Stimulated activated CD4-positive, alpha-beta T cell treated with anti-CD3 and anti-CD28 coated beads, Interleukin-12 subunit alpha, Interleukin-12 subunit beta, amount 100 ng/mL, for 24 hours (primary cell): ENCODE results near the gene EXD3.

Source experiments
- DNase-seq, 2 experiments: peaks; one replicate each; pipeline ENCODE4 v3.0.0-alpha.2; 2020; ENCODE audit warnings: low read depth in 2 of 2

EXD3 gene

DNA sequence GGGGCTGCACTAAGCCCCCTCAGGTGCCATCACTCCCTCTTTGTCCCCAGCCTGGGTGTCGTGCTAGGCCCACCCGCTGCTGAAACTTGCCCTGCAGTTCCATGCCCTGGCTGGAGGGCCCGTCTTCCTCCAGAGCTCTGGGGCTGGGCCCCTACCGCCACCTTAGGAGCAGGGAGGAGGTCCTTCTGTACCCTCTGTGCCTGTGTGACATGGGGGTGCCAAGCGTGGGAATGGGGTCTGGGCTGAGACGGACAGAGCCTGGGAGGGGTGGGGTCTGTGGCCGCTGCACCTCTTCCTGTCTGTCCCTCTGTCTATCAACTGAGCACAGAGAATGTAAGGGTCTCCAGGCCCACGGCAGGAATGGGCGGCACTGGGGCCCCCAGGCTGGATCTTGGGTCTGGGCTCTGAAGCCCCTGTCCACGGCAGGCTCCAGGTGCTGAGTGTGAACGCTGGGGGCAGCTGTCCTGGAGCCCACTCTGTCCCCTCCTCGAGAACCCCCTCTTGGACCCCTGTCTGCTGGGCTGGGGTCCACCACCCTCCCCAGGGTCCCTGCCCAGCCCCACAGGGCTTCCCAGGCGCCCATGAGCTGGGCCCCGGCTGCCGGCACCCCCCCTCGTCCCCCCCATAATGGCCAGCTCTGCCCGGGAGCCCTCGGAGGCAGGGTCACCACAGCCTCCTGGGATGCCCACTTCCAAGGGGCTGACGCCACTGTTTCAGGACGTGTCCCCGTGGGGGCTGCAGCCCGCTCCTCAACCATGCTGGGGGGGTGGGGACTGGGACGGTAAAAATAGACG, 105.0 kb downstream of the EXD3 start:
- DNase-seq, result no peak

GRCh38 chr9:137317021-137317717, 105.8 kb downstream of the EXD3 start:
- no peak for DNase-seq

GRCh38 chr9:137316012-137316981, 106.7 kb downstream of the EXD3 start:
- DNase-seq, result no peak

GRCh38 chr9:137315581-137316011, 107.4 kb downstream of the EXD3 start:
- DNase-seq, result no peak

DNA sequence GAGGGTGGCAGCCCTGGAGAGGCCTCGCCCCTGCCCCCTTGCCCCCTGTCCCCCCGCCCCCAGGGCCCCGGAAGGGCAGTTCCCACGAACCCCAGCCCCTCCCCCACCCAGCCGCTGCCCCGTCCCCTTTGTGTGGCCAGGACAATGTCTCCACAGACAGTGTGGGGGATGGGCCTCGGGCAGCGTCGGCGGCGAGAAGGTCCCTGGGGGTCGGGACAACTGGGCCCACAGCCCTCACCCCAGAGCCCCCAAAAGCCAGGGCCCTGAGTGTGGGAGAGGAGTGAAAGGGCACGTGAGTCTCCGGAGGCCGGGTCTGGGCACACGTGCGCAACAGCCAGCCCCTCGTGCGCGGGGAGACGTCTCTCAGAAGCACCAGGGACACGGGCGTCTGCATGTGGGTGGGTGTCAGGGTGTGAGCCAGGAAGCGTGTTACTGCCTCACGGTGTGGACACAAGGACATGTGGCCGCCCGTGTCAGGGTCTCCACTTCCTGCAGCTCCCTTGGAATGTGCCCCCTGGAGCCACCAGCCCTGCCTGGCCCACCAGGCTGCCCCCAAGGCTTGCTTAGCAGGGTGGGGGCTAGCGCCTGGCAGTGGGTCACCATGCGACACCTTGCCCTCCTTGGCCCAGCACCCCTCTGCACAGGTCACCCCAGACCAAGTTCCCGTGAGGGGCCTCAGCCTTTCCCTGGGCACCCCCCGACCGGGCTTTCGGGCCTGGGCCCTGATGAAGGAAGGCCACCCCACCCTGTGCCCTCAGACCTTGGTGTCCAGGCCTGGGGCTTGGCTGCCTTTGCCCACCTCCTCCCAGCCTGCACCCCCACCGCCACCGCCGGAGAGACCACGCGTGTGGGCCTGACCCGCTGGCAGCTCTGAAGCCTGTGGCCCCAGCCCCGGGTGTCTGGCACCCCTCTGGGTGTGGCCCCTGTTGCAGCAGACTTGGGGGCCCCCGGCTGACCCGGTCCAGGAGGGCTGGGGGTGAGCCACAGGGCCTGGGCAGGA, 108.1 kb downstream of the EXD3 start:
- no peak for DNase-seq

GRCh38 chr9:137313956-137314560, 108.9 kb downstream of the EXD3 start:
- DNase-seq, result no peak

- DNase-seq, result no peak
Measured at GRCh38 chr9:137313326-137313936, 109.5 kb downstream of the EXD3 start.

DNA sequence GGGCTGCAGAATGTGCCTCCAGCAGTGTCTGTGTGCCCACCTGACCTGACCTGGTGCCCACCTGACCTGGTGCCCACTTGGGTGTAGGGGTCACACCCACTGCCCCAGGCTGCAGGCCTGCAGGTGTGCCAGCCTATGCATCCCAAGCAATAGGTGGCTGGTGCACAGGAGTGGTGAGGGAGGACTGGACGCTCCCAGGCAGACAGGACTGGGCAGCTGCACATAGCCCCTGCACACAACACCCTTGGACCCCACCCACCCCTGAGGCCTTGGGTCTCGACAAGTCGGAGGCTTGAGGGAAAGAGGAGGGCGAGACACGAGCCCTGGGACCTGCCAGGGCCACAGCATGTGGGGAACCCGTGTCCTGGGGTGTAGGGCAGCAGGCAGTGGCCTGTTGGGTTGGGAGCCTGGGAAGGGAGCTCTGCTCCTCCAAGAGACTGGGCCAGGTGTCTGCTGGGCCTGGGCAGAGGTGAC, 110.1 kb downstream of the EXD3 start:
- no peak for DNase-seq

GRCh38 chr9:137311986-137312851, 110.7 kb downstream of the EXD3 start:
- DNase-seq, result no peak

DNA sequence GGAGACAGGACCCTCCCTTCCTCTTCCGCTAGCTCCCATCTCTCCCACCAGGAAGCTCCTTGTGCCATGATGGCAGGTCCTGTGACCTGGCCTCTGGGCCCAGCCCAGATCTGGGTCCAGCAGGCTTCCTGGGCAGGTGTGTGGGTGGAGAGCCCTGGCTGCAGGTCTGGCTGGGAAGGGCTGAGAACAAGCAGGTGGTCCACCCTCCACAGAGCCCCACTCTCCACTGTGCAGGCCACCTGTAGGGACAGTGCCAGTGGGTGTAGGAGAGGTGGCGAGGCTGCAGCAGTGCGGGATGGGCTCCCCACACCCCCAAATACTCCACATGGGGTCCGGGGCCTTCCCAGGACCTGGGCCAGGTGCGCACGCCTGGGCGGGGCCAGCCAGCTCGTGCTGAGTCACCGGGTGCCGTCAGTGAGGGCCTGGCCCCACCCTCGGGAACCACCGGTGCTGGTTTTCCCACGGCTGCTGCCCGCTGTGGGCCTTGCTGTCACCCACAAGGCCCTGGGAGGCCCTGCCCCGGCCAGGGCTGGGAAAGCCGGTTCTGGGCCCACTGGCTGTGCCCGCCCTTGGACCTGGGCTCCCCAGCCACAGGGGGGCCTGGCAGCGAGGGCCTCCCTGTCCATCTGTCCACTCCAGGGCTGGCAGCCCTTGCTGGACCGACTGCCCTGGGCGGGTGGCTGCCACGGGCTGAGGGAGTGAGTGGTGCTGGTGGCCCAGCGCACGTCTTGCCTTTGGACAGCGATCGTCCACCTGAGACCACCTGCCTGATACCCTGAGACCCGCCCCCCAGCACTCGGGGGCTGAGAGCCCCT, 111.6 kb downstream of the EXD3 start:
- no peak for DNase-seq

GRCh38 chr9:137310189-137311052, 112.5 kb downstream of the EXD3 start:
- DNase-seq, result no peak

DNA sequence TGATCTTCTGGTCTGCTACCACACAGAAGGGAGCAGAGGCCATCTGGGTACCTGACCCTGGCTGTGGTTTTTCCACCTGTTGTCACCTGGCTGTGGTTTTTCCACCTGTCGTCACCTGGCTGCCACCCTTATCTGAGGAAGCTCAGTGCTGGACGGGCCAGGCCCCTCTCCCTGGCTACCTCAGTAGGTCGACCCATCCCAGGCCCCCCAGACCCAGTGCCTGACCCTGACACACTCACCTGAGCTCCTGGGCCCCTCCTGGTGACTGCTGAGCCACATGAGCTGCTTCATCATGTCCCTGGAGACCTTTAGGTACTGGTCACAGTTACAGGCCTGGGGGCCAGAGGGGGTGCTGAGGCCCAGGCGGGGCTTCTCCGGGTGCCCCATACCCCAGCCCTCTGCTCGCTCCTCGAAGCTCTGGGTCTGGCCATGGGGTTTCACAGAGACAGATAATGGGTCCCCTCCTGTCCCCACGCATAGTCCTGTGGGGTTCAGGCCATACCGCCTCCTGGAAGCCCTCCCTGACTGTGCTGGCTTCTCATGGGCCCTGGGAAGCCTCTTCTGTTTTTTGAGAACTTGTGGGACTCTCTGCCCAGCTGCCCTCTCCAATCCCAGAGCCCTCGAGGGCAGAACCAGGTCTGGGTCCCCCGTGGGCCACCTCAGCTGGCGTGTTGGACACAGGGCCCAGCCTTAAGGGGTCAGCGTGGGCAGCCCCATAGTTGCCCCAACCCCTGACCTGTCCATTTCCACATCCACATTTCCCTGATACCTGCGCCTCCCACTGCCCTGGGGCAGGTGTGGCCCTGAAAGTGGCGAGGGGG, 113.4 kb downstream of the EXD3 start:
- no peak for DNase-seq

DNA sequence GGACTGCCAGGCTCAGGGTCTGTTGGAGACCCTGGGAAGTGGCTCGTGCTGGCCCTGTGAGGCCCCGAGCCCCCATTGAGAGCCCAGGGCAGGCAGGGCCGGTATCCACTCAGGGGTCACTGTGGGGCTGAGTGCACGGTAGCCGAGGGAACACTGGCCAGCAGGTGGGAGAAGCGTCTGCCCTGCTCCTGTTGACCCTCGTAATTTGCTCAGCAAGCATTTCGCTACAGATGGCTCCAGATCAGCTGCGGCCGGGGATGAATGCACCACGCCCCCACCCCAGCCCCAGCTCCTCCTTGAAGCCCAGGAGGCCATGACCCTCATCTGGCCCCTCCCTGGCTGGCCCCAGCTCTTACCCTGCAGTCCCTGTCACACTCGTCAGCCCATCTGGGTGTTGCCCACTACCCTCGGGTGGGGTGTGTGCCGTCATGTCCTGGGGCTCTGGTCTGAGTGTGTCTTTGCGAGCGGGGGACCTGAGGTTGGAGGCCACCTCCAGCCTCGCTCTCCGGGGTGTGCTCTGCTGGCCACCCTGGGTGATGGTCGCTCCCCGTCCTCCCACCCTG, 114.8 kb downstream of the EXD3 start:
- DNase-seq, result no peak

DNA sequence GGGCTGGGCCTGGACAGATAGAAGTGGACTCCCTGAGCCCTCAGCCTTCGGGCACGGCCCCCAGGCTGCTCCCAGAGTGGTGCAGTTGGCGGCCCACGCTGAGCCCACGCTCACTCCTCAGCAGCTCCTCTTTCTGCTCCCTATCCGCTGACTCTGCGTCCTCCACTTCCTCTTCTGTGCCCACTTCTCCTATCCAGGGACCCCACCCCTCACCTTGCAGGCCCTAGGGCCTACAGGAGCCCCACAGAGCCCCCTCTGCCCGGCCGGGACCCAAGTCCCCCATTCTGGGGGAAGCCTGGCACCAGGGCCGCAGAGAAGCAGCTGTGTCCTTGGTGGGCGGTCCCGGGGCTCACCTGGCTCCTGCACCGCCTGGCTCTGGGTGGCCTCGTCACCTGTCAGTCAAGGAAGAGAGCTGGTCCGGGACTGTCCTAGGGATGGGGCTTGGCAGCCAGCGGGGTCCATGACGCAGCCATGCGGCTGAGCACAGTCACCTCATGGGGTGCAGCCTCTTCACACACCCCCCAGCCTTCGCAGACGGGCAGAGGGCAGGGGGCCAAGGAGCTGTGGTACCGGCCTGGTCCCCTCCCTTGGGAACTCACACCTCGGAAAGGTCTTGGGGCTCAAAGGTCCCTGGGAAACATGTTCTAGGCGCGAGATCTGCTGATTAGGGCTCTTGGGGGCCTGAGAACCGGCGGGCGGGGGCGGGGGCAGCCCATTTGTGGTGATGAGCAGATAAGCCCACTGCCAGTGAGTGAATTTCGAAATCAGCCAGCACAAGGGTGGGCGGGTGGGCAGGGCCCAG, 115.5 kb downstream of the EXD3 start:
- DNase-seq, result no peak

- no peak for DNase-seq
Measured at GRCh38 chr9:137306850-137307254, 116.1 kb downstream of the EXD3 start.
